Right atrium auricular region (tissue), 2 donors: ENCODE measurements around the gene FOXF1. TPM values are rescaled to one million over a fixed set of nuclear protein-coding genes. Genes with fewer than 3 reads are reported as not detected.

Source experiments
- DNase-seq: peaks from one replicate; pipeline ENCODE4 v3.0.0-alpha.2; 2019; ENCODE audit warnings: low spot score
- H3K27ac ChIP-seq, 2 donors: fragments of 200-600 bp; sonication (generic); 1 replicate in 1 of 2; 2 replicates in 1 of 2; pipeline ENCODE4 v1.5.1; 2016 to 2019
- H3K27me3 ChIP-seq, 2 donors: fragments of 200-600 bp; sonication (generic); one replicate each; pipeline versions ENCODE4 v1.5.1 to v1.6.0; 2017 to 2019
- H3K36me3 ChIP-seq: fragments of 200-600 bp; sonication (generic); one replicate; pipeline ENCODE4 v1.5.1; 2016
- H3K4me1 ChIP-seq, 2 donors: fragments of 200-600 bp; sonication (generic); one replicate each; pipeline versions ENCODE4 v1.5.1 to v1.6.0; 2017 to 2019
- H3K4me3 ChIP-seq, 2 donors: fragments of 200-600 bp; sonication (generic); 1 replicate in 1 of 2; 2 replicates in 1 of 2; pipeline ENCODE4 v1.5.1; 2017 to 2019; ENCODE audit warnings: mild to moderate bottlenecking in 1 of 2, moderate library complexity in 1 of 2
- H3K9me3 ChIP-seq, 2 donors: fragments of 200-600 bp; sonication (generic); one replicate each; pipeline ENCODE4 v1.5.1; 2019
- total RNA-seq, 2 donors: library from RNA; depleted of rRNA; stranded (reverse); fragments of >200 nt; gene quantifications; one replicate each; pipeline ENCODE4 v1.1.0, GENCODE V29; 2016
- TF ChIP-seq, protein P1 (sequence below), 2 donors: fragments of 200-600 bp; sonication (generic); IDR thresholded peaks; one replicate each; pipeline ENCODE4 v1.5.1; 2019; ENCODE audit warnings: antibody characterized with exemption in 2 of 2

Gene FOXF1
- total RNA-seq, result under 1 TPM in 1 of 2 donors, not detected in 1; 0.44 TPM

DNA sequence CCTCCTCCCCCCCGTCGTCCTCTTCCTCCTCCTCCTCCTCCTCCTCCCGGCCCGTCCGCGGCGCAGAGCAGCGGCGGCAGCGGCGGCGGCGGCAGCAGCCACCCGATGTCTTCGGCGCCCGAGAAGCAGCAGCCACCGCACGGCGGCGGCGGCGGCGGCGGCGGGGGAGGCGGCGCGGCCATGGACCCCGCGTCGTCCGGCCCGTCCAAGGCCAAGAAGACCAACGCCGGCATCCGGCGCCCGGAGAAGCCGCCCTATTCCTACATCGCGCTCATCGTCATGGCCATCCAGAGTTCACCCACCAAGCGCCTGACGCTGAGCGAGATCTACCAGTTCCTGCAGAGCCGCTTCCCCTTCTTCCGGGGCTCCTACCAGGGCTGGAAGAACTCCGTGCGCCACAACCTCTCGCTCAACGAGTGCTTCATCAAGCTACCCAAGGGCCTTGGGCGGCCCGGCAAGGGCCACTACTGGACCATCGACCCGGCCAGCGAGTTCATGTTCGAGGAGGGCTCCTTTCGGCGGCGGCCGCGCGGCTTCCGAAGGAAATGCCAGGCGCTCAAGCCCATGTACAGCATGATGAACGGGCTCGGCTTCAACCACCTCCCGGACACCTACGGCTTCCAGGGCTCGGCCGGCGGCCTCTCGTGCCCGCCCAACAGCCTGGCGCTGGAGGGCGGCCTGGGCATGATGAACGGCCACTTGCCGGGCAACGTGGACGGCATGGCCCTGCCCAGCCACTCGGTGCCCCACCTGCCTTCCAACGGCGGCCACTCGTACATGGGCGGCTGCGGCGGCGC, at the start of gene FOXF1:
Gene FOXF1 (plus strand): TSS at position 63 of the 797 bp plus-strand sequence. CDS start 43 bp downstream, at position 106.
- Histone ChIP-seq H3K36me3 (no peaks in the 10 kb centered on the region), H3K4me3 (peak within 1 kb of the TSS; percentile 46 to 63), H3K9me3 (no peaks in the 10 kb centered on the region), H3K27ac (peak within 1 kb of the TSS; percentile 54 to 78), H3K27me3 (peaks cover 30 to 61% of the 10 kb centered on the region in 2 donors), H3K4me1 (peaks cover 0 to 45% of the 10 kb centered on the region in 2 donors)
- no peak for DNase-seq
- TF ChIP-seq, protein P1, sequence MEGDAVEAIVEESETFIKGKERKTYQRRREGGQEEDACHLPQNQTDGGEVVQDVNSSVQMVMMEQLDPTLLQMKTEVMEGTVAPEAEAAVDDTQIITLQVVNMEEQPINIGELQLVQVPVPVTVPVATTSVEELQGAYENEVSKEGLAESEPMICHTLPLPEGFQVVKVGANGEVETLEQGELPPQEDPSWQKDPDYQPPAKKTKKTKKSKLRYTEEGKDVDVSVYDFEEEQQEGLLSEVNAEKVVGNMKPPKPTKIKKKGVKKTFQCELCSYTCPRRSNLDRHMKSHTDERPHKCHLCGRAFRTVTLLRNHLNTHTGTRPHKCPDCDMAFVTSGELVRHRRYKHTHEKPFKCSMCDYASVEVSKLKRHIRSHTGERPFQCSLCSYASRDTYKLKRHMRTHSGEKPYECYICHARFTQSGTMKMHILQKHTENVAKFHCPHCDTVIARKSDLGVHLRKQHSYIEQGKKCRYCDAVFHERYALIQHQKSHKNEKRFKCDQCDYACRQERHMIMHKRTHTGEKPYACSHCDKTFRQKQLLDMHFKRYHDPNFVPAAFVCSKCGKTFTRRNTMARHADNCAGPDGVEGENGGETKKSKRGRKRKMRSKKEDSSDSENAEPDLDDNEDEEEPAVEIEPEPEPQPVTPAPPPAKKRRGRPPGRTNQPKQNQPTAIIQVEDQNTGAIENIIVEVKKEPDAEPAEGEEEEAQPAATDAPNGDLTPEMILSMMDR (IDR thresholded peaks at IDR 0.05), result no peak

DNA sequence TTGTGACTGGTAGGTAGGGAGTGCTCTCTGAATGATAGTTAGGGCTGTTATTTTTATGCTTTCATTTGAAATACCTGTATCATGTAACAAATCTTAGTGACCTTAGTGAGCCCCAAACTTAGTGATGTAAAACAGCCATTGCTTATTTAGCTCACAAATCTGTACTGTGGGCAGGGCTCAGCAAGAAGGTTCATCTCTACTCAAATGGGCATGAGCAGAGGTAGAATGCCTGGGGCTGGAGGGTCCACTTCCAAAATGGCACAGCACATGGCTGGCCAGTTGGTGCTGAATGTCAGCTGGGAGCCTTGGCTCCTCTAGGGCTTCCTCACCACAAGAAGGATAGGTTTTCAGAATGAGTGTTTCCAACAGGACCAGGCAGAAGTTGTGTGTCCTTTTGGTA, 49.3 kb upstream of the FOXF1 start:
- Histone ChIP-seq H3K4me3 (no peak overlapping the region), H3K27ac (no peak overlapping the region), H3K4me1 (no peaks in the 10 kb centered on the region), H3K36me3 (no peaks in the 10 kb centered on the region), H3K27me3 (no peaks in the 10 kb centered on the region), H3K9me3 (peaks cover 0 to 13% of the 10 kb centered on the region in 2 donors)
- TF ChIP-seq, protein P1 (IDR thresholded peaks at IDR 0.05), result no peak
- no peak for DNase-seq

DNA sequence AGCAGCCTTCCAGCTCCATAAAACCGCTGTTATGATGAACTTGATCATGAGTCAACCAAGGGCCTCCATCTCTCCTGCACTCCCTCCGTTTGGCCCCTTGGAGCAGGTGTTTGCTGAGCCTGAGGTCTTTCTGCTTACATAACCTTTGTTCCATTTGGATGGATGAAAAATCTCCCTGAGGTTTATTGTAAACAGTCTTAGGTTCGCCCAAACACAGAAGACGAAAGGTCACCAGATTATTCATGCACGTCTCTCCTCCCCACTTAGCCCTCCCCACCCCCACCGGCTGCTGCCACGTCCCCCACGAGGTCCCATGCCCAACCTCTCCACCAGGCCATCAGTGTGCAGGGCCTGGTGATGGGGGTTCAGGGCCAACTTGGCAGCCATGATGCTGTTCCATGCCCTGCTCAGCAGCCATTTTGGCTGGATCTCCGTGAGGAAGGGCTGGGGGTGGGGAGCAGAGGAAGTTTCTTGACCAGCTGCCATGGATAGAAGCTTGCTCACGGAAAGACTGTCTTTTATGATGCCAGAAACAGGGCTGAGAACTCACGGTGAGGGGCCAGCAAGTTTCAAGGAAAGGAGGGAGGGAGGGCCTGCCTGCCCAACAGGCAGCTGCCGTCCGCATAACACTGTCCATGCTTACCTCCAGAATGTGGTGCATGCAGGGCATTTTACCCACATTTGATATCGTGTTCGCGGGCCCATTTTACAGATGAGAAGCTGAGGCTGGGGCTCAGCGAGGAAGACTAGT, 47.8 kb upstream of the FOXF1 start:
- Histone ChIP-seq H3K9me3 (peaks cover 0 to 13% of the 10 kb centered on the region in 2 donors), H3K4me1 (no peaks in the 10 kb centered on the region), H3K4me3 (no peak overlapping the region), H3K36me3 (no peaks in the 10 kb centered on the region), H3K27ac (no peak overlapping the region), H3K27me3 (no peaks in the 10 kb centered on the region)
- DNase-seq, result no peak
- TF ChIP-seq, protein P1 (IDR thresholded peaks at IDR 0.05), result no peak

DNA sequence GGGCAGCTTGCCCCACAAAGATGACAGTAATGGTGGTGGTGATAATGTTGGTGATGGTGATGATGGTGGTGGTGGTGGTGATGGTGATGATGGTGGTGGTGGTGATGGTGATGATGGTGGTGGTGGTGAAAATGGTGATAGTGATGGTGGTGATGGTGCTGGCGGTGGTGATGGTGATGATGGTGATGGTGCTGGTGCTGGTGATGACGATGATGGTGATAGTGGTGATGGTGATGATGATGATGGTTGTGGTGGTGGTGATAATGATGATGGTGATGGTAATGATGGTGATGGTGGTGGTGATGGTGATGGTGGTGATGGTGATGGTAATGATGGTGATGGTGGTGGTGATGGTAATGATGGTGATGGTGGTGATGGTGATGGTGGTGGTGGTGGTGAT, 46.3 kb upstream of the FOXF1 start:
- Histone ChIP-seq H3K27ac (no peak overlapping the region), H3K36me3 (no peaks in the 10 kb centered on the region), H3K4me3 (no peak overlapping the region), H3K9me3 (peaks cover 0 to 13% of the 10 kb centered on the region in 2 donors), H3K4me1 (no peaks in the 10 kb centered on the region), H3K27me3 (no peaks in the 10 kb centered on the region)
- TF ChIP-seq, protein P1 (IDR thresholded peaks at IDR 0.05), result no peak
- no peak for DNase-seq

DNA sequence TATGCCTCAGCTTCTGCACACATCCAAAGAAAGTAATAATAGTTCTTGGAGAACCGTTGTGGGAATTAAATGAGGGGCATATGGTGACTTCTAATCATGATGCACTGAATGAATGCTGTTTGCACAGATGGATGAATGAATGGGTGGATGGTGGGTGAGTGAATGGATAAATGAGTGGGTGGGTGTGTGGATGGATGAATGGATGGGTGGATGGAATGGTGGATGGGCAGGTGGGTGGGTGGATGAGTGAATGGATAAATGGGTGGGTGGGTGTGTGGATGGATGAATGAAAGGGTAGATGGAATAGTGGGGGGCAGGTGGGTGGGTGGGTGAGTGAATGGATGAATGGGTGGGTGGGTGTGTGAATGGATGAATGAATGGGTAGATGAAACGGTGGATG, 44.9 kb upstream of the FOXF1 start:
- H3K36me3 ChIP-seq, result no peaks in the 10 kb centered on the region
- no peak for DNase-seq

More for the DNA sequence above, 44.9 kb upstream of the FOXF1 start:
- Histone ChIP-seq H3K4me3 (no peak overlapping the region), H3K27ac (no peak overlapping the region), H3K4me1 (no peaks in the 10 kb centered on the region), H3K9me3 (peaks cover 0 to 13% of the 10 kb centered on the region in 2 donors), H3K27me3 (no peaks in the 10 kb centered on the region)
- TF ChIP-seq, protein P1 (IDR thresholded peaks at IDR 0.05), result no peak
